Measurements from ENCODE around the gene IQSEC3.

IQSEC3 gene

DNA sequence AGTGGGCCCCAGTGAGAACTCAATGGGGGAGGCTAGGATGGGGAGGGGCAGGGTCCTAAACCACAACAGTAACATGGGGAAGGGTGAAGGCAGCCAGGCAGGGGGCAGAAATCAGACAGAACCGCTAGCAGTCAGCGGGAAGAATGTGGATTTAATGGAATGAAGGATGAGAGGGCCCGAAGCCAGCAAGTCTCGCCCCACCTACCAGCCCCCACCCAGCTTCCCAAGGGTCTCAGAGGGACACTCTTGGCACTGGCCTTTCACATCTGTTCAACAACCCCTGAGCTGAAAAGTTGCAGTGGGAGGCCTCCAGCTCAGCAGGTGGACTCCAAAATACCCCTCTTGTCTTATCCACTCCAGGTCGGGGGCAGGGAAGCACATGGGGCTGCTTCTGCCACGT, 153.9 kb downstream of the IQSEC3 start:
- no peak for DNase-seq

GRCh38 chr12:220946-221550, 154.5 kb downstream of the IQSEC3 start:
- no peak for DNase-seq

- no peak for DNase-seq
Measured at GRCh38 chr12:221736-222135, 155.2 kb downstream of the IQSEC3 start.

- DNase-seq, result no peak
Measured at GRCh38 chr12:223841-224240, 157.3 kb downstream of the IQSEC3 start.

DNA sequence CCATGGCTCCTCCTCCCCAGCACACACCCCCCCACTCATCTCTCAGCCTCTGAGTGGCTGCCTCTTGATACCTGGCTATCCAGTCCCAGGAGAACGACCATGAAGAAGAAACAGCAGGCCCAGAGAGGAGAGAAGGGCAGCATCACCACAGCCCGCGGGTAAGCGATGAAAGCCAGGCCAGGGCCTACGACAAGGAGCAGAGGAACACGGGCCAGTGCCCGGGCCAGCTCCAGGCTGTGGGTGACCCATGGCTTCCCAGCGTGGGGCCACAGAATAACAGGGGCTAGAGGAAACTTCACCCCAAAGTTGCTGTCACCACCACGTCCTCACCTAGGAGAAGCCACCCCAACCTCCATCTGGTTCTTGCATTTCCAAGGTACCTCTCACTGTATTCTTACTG, 157.8 kb downstream of the IQSEC3 start:
- no peak for DNase-seq

DNA sequence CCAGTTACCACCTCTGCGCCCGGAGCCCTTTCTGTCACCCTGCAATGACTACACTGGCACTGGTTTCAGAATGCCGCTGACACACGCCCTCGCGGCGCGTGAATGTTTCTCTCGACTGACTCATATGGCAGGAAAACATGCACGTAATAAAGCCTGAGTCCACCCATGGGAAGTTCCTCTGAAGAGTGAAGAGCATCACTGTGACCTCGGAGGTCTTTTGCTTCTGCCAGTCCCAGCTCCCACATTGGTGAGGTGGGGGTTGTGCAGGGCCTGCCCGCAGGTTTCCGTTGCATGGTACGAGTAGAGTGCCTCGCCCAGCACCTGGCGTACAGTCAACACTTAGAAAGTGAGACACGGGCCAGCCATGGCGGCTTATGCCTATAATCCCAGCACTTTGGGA, 158.4 kb downstream of the IQSEC3 start:
- no peak for DNase-seq

- no peak for DNase-seq
Measured at GRCh38 chr12:226401-226800, 159.8 kb downstream of the IQSEC3 start.

- no peak for DNase-seq
Measured at GRCh38 chr12:227286-227915, 160.8 kb downstream of the IQSEC3 start.
